ENCODE results near the gene BMP3.
A peak's percentile ranks its signal among the peaks of the same experiment; 100 is the strongest.
"Not testable (repeated sequence)": the region's sequence is repeated elsewhere in the genome, so short reads cannot be mapped to it uniquely, and the experiment has no call there.

The BMP3 gene, protein sequence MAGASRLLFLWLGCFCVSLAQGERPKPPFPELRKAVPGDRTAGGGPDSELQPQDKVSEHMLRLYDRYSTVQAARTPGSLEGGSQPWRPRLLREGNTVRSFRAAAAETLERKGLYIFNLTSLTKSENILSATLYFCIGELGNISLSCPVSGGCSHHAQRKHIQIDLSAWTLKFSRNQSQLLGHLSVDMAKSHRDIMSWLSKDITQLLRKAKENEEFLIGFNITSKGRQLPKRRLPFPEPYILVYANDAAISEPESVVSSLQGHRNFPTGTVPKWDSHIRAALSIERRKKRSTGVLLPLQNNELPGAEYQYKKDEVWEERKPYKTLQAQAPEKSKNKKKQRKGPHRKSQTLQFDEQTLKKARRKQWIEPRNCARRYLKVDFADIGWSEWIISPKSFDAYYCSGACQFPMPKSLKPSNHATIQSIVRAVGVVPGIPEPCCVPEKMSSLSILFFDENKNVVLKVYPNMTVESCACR

DNA sequence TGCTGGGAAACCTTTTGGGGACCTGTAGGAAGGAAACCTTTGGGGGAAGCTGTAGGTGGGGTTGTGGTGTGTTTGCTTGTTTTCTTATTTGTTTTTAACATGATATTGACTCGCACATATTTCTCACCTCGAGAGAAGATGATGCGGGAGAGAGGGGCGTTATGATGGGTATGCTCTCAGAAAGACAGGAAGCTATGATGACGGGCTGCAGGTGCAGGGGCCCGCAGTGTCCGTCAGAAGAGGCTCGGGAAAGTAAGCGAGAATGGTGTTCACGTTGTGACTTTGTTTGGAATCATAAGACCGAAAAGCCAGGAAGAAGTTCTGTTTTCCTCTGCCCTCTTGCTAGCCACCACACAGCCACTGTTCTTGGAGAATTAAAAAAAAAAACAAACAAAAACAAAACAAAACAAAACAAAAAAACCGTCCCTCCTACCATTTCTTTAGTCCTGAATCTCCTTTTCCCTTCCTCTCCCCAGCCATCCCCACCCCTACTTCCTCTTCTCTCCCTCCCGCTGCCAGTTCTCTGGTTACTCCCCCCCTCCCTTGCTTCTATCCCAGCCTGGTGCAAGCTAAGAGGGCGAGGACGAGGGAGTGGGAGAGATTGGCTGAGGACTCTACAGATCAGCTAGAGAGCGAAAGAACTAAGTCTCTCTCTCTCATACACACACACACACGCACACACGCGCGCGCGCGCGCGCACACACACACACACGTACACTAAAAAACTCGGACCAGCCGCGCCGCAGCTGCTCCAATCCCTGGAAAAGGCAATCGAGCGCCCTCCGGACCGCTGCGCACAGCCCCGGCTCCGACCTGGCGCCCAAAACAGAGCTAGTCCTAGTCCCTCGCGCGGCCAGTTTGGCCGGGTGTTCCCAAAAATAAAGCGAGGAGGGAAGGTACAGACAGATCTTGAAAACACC lies at the start of gene BMP3:
Gene BMP3 (plus strand): TSS at position 648 of the 920 bp plus-strand sequence. CDS start 577 bp downstream, outside the sequence.
- H3K4me3 Mint-ChIP-seq = peak within 1 kb of the TSS; percentile 83 to 90
- H3K4me1 Mint-ChIP-seq = peaks cover 22% of the 10 kb centered on the region
- no peaks in the 10 kb centered on the region for H3K9me3 Mint-ChIP-seq
- peaks cover 84% of the 10 kb centered on the region for H3K27me3 Mint-ChIP-seq
- peak; percentile 4 to 11 for DNase-seq
- H3K27ac Mint-ChIP-seq = peak within 1 kb of the TSS in 1 of 2 donors; percentile 80
- peak; percentile 70 for ATAC-seq

- no peak overlapping the region for H3K4me3 Mint-ChIP-seq
- peaks cover 0 to 5% of the 10 kb centered on the region in 2 donors for H3K9me3 Mint-ChIP-seq
- no peak for DNase-seq
- no peak overlapping the region for H3K27ac Mint-ChIP-seq
- no peak for ATAC-seq
- no peaks in the 10 kb centered on the region for H3K27me3 Mint-ChIP-seq
- peaks cover 6% of the 10 kb centered on the region for H3K4me1 Mint-ChIP-seq
Measured at GRCh38 chr4:80986011-80986410, 44.5 kb upstream of the BMP3 start.

DNA sequence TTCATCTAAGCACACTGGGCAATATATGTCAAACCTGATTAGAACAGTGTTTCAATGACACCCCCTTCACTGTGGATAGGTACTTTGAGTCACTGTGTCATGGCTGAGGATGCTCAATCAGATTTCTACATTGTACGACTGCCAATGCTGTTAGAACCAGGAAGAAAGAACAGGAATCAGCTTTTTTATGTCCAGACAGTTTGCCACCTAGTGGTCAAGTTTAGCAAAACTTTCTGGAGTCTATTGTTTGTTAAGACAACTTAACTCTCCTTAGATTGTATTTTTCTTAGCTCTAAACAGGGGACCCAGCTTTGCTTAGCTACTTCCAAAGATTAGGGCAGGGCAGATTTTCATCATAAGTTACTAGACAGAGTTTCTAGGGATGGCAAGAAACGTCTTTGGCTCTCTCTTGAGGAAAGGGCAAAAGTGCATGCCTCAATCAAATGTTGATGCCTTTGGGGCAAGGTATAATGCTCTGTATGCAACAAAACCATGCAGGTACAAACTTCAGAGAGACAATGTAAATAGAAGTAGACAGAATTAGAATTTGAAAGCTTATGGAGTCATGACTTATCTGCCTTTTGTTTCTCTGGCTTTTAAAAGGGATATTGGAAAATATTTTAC lies 40.5 kb upstream of the BMP3 start:
- H3K27me3 Mint-ChIP-seq = no peaks in the 10 kb centered on the region
- DNase-seq (peak; percentile 11 to 12), ATAC-seq (peak; percentile 40)
- H3K9me3 Mint-ChIP-seq = no peaks in the 10 kb centered on the region
- no peak overlapping the region for H3K4me3 Mint-ChIP-seq
- peaks cover 6% of the 10 kb centered on the region for H3K4me1 Mint-ChIP-seq
- no peak overlapping the region for H3K27ac Mint-ChIP-seq

GRCh38 chr4:80990851-80991250 lies 39.7 kb upstream of the BMP3 start:
- ATAC-seq (no peak), DNase-seq (no peak)
- H3K27me3 Mint-ChIP-seq = no peaks in the 10 kb centered on the region
- no peak overlapping the region for H3K4me3 Mint-ChIP-seq
- no peak overlapping the region for H3K27ac Mint-ChIP-seq
- peaks cover 6% of the 10 kb centered on the region for H3K4me1 Mint-ChIP-seq
- H3K9me3 Mint-ChIP-seq = no peaks in the 10 kb centered on the region

DNA sequence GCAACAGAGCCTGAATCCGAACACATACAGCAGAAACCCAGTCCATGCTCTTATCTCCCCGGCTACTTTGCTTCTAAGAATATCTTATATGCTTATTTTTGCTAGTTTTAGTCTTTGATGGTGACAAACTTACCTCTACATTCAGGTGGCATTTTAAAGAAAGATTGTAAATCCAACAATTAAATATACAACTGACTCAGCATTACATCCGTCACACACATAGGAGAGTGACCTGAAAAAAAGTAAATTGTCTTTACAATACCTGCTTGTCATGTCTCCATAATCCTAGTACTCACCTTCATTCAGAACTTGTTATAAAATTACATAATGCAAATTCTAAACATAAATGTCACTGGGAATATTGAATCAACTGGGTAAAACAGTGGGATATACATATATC lies 30.6 kb upstream of the BMP3 start:
- Mint-ChIP-seq H3K4me3 (no peak overlapping the region), H3K4me1 (no peaks in the 10 kb centered on the region), H3K27ac (no peak overlapping the region), H3K9me3 (no peaks in the 10 kb centered on the region), H3K27me3 (no peaks in the 10 kb centered on the region)
- ATAC-seq = no peak
- DNase-seq = no peak

GRCh38 chr4:81003597-81004111 lies 26.9 kb upstream of the BMP3 start:
- DNase-seq (no peak), ATAC-seq (no peak)
- Mint-ChIP-seq H3K4me3 (no peak overlapping the region), H3K27me3 (no peaks in the 10 kb centered on the region), H3K4me1 (no peaks in the 10 kb centered on the region), H3K9me3 (peaks cover 0 to 6% of the 10 kb centered on the region in 2 donors), H3K27ac (peak overlapping the region in 1 of 2 donors; percentile 86)

GRCh38 chr4:81007417-81007816 lies 23.1 kb upstream of the BMP3 start:
- H3K4me3 Mint-ChIP-seq = no peak overlapping the region
- peaks cover 0 to 11% of the 10 kb centered on the region in 2 donors for H3K9me3 Mint-ChIP-seq
- ATAC-seq = no peak
- no peak overlapping the region for H3K27ac Mint-ChIP-seq
- H3K27me3 Mint-ChIP-seq = no peaks in the 10 kb centered on the region
- no peaks in the 10 kb centered on the region for H3K4me1 Mint-ChIP-seq
- no peak for DNase-seq

GRCh38 chr4:81016566-81016965 lies 13.9 kb upstream of the BMP3 start:
- not testable (repeated sequence) for H3K27me3 Mint-ChIP-seq, ATAC-seq, H3K4me3 Mint-ChIP-seq, H3K4me1 Mint-ChIP-seq, H3K27ac Mint-ChIP-seq, DNase-seq
- peaks cover under 1 to 10% of the 10 kb centered on the region in 2 donors for H3K9me3 Mint-ChIP-seq

- Mint-ChIP-seq H3K4me1 (no peaks in the 10 kb centered on the region), H3K9me3 (peaks cover 0 to 10% of the 10 kb centered on the region in 2 donors), H3K27me3 (peaks cover 13% of the 10 kb centered on the region), H3K27ac (no peak overlapping the region), H3K4me3 (no peak overlapping the region)
- no peak for ATAC-seq
- DNase-seq = no peak
Measured at GRCh38 chr4:81019006-81019405, 11.5 kb upstream of the BMP3 start.

GRCh38 chr4:81021142-81021944 lies 9.2 kb upstream of the BMP3 start:
- no peak for DNase-seq
- H3K4me1 Mint-ChIP-seq = no peaks in the 10 kb centered on the region
- H3K4me3 Mint-ChIP-seq = no peak overlapping the region

DNA sequence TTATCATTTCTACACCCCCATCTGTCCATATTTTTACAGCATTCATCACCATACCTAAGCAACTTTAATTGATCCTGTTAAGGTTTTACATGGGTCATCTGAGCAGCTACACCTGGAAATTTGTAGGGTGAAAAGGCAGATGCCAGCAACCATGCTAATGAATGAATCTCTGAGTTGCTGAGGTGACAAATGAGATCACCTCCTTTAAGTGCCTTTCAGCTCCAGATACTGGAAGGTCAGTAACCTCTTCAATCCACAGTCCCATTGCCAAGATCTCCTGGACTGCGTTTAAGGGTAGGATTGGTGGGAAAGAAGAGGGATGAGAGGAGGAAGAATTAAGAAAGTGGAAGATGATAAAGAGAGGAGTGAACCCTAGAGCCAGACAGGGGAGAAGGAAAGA lies 8.5 kb upstream of the BMP3 start:
- no peak for DNase-seq
- no peaks in the 10 kb centered on the region for H3K9me3 Mint-ChIP-seq
- no peaks in the 10 kb centered on the region for H3K4me1 Mint-ChIP-seq
- H3K27ac Mint-ChIP-seq = no peak overlapping the region
- ATAC-seq = no peak
- H3K27me3 Mint-ChIP-seq = peaks cover 42% of the 10 kb centered on the region
- no peak overlapping the region for H3K4me3 Mint-ChIP-seq

More at GRCh38 chr4:81021142-81021944, 9.2 kb upstream of the BMP3 start:
- peaks cover 0 to under 1% of the 10 kb centered on the region in 2 donors for H3K9me3 Mint-ChIP-seq
- no peak overlapping the region for H3K27ac Mint-ChIP-seq
- ATAC-seq = no peak
- peaks cover 36% of the 10 kb centered on the region for H3K27me3 Mint-ChIP-seq

DNA sequence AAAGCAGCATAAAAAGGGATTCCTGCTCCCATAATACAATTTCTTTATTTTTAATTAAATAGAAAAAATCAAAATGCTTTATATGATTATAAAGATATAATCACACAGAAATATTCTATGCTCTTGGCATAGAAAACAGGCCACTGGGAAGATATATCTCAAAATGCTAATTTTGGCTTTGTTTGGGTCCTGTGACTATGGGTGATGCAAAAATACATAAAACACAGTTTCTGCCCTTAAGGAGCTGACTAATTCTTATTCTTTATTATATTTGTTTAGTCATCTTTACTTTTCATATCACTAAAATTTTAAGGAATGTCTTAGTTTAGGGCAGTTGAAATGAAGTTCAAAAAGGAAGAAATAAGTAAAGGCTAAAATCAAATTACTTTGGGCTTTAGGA lies 7.0 kb upstream of the BMP3 start:
- Mint-ChIP-seq H3K4me3 (no peak overlapping the region), H3K27me3 (peaks cover 55% of the 10 kb centered on the region)
- ATAC-seq = no peak

GRCh38 chr4:81030981-81031791 lies 678 bp downstream of the BMP3 start:
- Mint-ChIP-seq H3K9me3 (no peaks in the 10 kb centered on the region), H3K27me3 (peaks cover 76% of the 10 kb centered on the region), H3K4me3 (peak overlapping the region; percentile 83 to 90), H3K27ac (peak overlapping the region in 1 of 2 donors; percentile 80), H3K4me1 (peaks cover 22% of the 10 kb centered on the region)
- DNase-seq (peak; percentile 6 to 14), ATAC-seq (peak; percentile 60)

More for the DNA sequence above, 7.0 kb upstream of the BMP3 start:
- no peaks in the 10 kb centered on the region for H3K4me1 Mint-ChIP-seq
- no peak for DNase-seq
- no peaks in the 10 kb centered on the region for H3K9me3 Mint-ChIP-seq
- no peak overlapping the region for H3K27ac Mint-ChIP-seq
